ENCODE measurements around the gene TET2. TPM values are rescaled to one million over a fixed set of nuclear protein-coding genes. Genes with fewer than 3 reads are reported as not detected.
A peak's percentile ranks its signal among the peaks of the same experiment; 100 is the strongest.

Gene TET2
- total RNA-seq, 2 donors from 2014 or later: 41.1 to 53.2 TPM

DNA sequence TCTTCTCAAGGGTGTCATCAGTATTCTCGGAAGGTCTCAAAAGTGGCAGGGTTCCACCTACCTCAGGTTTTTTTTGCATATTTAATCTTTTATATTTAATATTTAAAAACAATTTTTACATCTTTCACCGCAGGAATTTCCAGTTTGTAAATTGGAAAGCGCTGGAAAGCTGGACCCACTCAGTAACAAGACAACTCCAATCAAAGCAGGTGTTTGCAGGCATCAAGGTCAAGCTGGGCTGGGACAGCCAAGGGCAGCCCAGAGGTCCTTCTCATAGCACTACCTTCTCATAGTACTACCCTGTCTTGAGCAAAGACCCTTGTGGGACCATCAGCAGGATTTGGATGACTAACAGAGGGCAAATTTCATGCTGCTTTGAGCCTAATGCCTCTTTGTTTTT, 160.1 kb downstream of the TET2 start:
- Mint-ChIP-seq H3K36me3 (ENCODE audit: low read depth) (peaks cover 2% of the 10 kb centered on the region), H3K4me3 (no peak overlapping the region), H3K27me3 (no peaks in the 10 kb centered on the region), H3K27ac (no peak overlapping the region), H3K4me1 (peaks cover 13% of the 10 kb centered on the region)
- no peaks in the 10 kb centered on the region for H3K9me3 ChIP-seq (ENCODE audit: control insufficient read depth, low read length, poor library complexity, severe bottlenecking)
- ATAC-seq (no peak), DNase-seq (no peak)

GRCh38 chr4:105318486-105318885, 171.8 kb downstream of the TET2 start:
- no peak overlapping the region for H3K27ac Mint-ChIP-seq
- H3K9me3 ChIP-seq (ENCODE audit: control insufficient read depth, low read length, poor library complexity, severe bottlenecking): no peaks in the 10 kb centered on the region
- no peak for ATAC-seq

DNA sequence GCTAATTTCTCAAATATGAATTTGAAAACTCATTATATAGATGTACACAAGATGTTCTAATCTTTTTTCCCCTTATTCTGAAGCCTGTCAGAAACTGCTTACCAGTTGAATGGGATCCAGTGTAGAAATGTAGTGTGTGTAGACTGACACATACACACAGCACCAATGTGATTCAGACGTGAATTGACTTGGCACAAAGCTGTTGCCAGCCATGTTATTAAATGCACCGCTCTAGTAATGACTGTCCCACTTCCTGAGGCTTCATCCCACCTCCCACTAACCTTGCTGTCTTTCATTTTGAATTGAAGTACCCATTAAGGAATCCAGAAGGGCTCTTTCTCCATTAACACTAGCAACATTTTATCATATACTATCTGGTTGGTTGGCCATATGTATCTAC, 180.5 kb downstream of the TET2 start:
- Mint-ChIP-seq H3K4me3 (no peak overlapping the region), H3K36me3 (ENCODE audit: low read depth) (no peaks in the 10 kb centered on the region), H3K27me3 (no peaks in the 10 kb centered on the region), H3K4me1 (peaks cover 9% of the 10 kb centered on the region), H3K27ac (no peak overlapping the region)
- ATAC-seq (no peak), DNase-seq (no peak)
- H3K9me3 ChIP-seq (ENCODE audit: control insufficient read depth, low read length, poor library complexity, severe bottlenecking): no peaks in the 10 kb centered on the region

More at GRCh38 chr4:105318486-105318885, 171.8 kb downstream of the TET2 start:
- Mint-ChIP-seq H3K36me3 (ENCODE audit: low read depth) (no peaks in the 10 kb centered on the region), H3K4me1 (no peaks in the 10 kb centered on the region), H3K4me3 (no peak overlapping the region), H3K27me3 (no peaks in the 10 kb centered on the region)
- no peak for DNase-seq

- Mint-ChIP-seq H3K4me1 (peaks cover 9% of the 10 kb centered on the region), H3K36me3 (ENCODE audit: low read depth) (no peaks in the 10 kb centered on the region), H3K27me3 (no peaks in the 10 kb centered on the region), H3K27ac (no peak overlapping the region), H3K4me3 (no peak overlapping the region)
- no peak for DNase-seq
- no peaks in the 10 kb centered on the region for H3K9me3 ChIP-seq (ENCODE audit: control insufficient read depth, low read length, poor library complexity, severe bottlenecking)
- no peak for ATAC-seq
Observed at GRCh38 chr4:105327956-105328355, 181.3 kb downstream of the TET2 start.

GRCh38 chr4:105329081-105329480, 182.4 kb downstream of the TET2 start:
- no peaks in the 10 kb centered on the region for H3K36me3 Mint-ChIP-seq (ENCODE audit: low read depth)
- no peaks in the 10 kb centered on the region for H3K9me3 ChIP-seq (ENCODE audit: control insufficient read depth, low read length, poor library complexity, severe bottlenecking)
- peak; percentile 61 for ATAC-seq
- H3K27me3 Mint-ChIP-seq: no peaks in the 10 kb centered on the region
- H3K4me3 Mint-ChIP-seq: no peak overlapping the region
- peaks cover 9% of the 10 kb centered on the region for H3K4me1 Mint-ChIP-seq
- no peak for DNase-seq
- H3K27ac Mint-ChIP-seq: no peak overlapping the region

All from T-helper 17 cell (primary cell).